IMR-90 (cell line): ENCODE data around the gene ADAMTS16. TPM values are rescaled to one million over a fixed set of nuclear protein-coding genes. Genes with fewer than 3 reads are reported as not detected.

Experiments used
- ATAC-seq: fragments of 200-7000 bp; cut with Tn5 transposase; 2 replicates; pipeline ENCODE4 v1.9.1; 2020; ENCODE audit warnings: low read depth, mild to moderate bottlenecking, moderate library complexity
- BruUV-seq: library from RNA; stranded (reverse); fragments of 400-500 nt; replicated peaks from 2 replicates; lab custom pipeline; 2021; lab: Mats Ljungman, UMichigan
- CTCF ChIA-PET: fragments of 300-600 bp; formaldehyde crosslinking; extraction: SDS; loops from one replicate; lab custom pipeline; 2021; ENCODE audit warnings: antibody characterized with exemption; lab: Yijun Ruan, JAX
- POLR2A ChIA-PET: fragments of 300-600 bp; sonication (Branson Sonifier 250); formaldehyde crosslinking; loops from one replicate; lab custom pipeline; 2022; ENCODE audit warnings: antibody characterized with exemption; ENCODE audit not compliant: unreplicated experiment; lab: Charles Lee
- DNase-seq: peaks from one replicate; pipeline ENCODE4 v3.0.0; 2013
- H2AFZ ChIP-seq: replicated peaks from 2 replicates; pipeline ENCODE3; 2013; ENCODE audit warnings: low read length, mild to moderate bottlenecking; ENCODE audit not compliant: poor library complexity
- H2AK5ac ChIP-seq: 2 replicates; pipeline ENCODE4 v1.6.1; 2013; ENCODE audit warnings: low read depth, low read length, inconsistent platforms
- H2AK9ac ChIP-seq: replicated peaks from 2 replicates; pipeline ENCODE3; 2013; ENCODE audit warnings: mild to moderate bottlenecking, low read depth, low read length, moderate library complexity; ENCODE audit not compliant: poor library complexity
- H2BK120ac ChIP-seq: 2 replicates; pipeline ENCODE4 v1.6.1; 2013; ENCODE audit warnings: low read depth, low read length, inconsistent platforms
- H2BK15ac ChIP-seq: 3 replicates; pipeline ENCODE4 v1.6.1; 2013; ENCODE audit warnings: low read depth, low read length, inconsistent platforms
- H2BK20ac ChIP-seq: 2 replicates; pipeline ENCODE4 v1.6.1; 2013; ENCODE audit warnings: low read depth, mild to moderate bottlenecking, inconsistent platforms, low read length, moderate library complexity
- H2BK5ac ChIP-seq: 2 replicates; pipeline ENCODE4 v1.6.1; 2013; ENCODE audit warnings: mild to moderate bottlenecking, low read depth, low read length, inconsistent platforms; ENCODE audit not compliant: poor library complexity, severe bottlenecking
- H3K14ac ChIP-seq: replicated peaks from 2 replicates; pipeline ENCODE4 v1.6.1; 2013; ENCODE audit warnings: low read depth, low read length, inconsistent platforms
- H3K18ac ChIP-seq: 2 replicates; pipeline ENCODE4 v1.6.1; 2013; ENCODE audit warnings: low read depth, low read length, control low read depth
- H3K23ac ChIP-seq: 2 replicates; pipeline ENCODE4 v1.6.1; 2013; ENCODE audit warnings: low read depth, low read length, inconsistent platforms
- H3K27ac ChIP-seq: 2 replicates; pipeline ENCODE4 v1.5.1; 2013; ENCODE audit warnings: mild to moderate bottlenecking, control low read depth, low read length; ENCODE audit not compliant: insufficient read depth
- H3K27me3 ChIP-seq: 2 replicates; pipeline ENCODE4 v1.6.1; 2013; ENCODE audit warnings: low read length; ENCODE audit not compliant: control insufficient read depth, insufficient read depth
- H3K36me3 ChIP-seq: 2 replicates; pipeline ENCODE4 v1.6.1; 2013; ENCODE audit warnings: low read length, mixed read lengths; ENCODE audit not compliant: control insufficient read depth, insufficient read depth
- H3K4ac ChIP-seq: 2 replicates; pipeline ENCODE4 v1.6.1; 2013; ENCODE audit warnings: low read depth, low read length, inconsistent platforms
- H3K4me1 ChIP-seq: 2 replicates; pipeline ENCODE4 v1.6.1; 2013; ENCODE audit warnings: low read length, mixed read lengths; ENCODE audit not compliant: control insufficient read depth, insufficient read depth
- H3K4me2 ChIP-seq: 2 replicates; pipeline ENCODE4 v1.6.1; 2013; ENCODE audit warnings: low read depth, mild to moderate bottlenecking, control low read depth, low read length, moderate library complexity
- H3K4me3 ChIP-seq: 2 replicates; pipeline ENCODE4 v1.5.1; 2013; ENCODE audit warnings: low read depth, mild to moderate bottlenecking, control low read depth, low read length, moderate library complexity; ENCODE audit not compliant: insufficient read depth
- H3K56ac ChIP-seq: 2 replicates; pipeline ENCODE4 v1.6.1; 2013; ENCODE audit warnings: low read length, inconsistent platforms; ENCODE audit not compliant: insufficient read depth; ENCODE audit errors: extremely low read depth
- H3K79me1 ChIP-seq, 2 experiments: 2 replicates each; pipeline ENCODE4 v1.6.1; 2013; ENCODE audit warnings: low read length in 2 of 2, inconsistent platforms in 1 of 2, low read depth in 1 of 2
- H3K9ac ChIP-seq: 2 replicates; pipeline ENCODE4 v1.6.1; 2013; ENCODE audit warnings: low read depth, low read length, control low read depth
- H3K9me1 ChIP-seq: 2 replicates; pipeline ENCODE4 v1.6.1; 2013; ENCODE audit warnings: low read length, inconsistent platforms; ENCODE audit not compliant: insufficient read depth
- H3K9me3 ChIP-seq: 2 replicates; pipeline ENCODE4 v1.6.1; 2013; ENCODE audit warnings: low read length; ENCODE audit not compliant: control insufficient read depth, insufficient read depth
- H4K20me1 ChIP-seq: 2 replicates; pipeline ENCODE4 v1.6.1; 2013; ENCODE audit warnings: low read length, inconsistent platforms; ENCODE audit not compliant: insufficient read depth
- H4K5ac ChIP-seq: 2 replicates; pipeline ENCODE4 v1.6.1; 2013; ENCODE audit warnings: mild to moderate bottlenecking, low read depth, low read length, control low read depth
- H4K8ac ChIP-seq, 2 experiments: 2 replicates each; pipeline ENCODE4 v1.6.1; 2013; ENCODE audit warnings: low read depth in 2 of 2, low read length in 2 of 2, control low read depth in 1 of 2, inconsistent platforms in 1 of 2
- H4K91ac ChIP-seq: 2 replicates; pipeline ENCODE4 v1.6.1; 2013; ENCODE audit warnings: low read depth, low read length, inconsistent platforms; ENCODE audit not compliant: insufficient read depth
- MAFK ChIP-seq: IDR thresholded peaks from 2 replicates; pipeline ENCODE4 v1.6.1; 2012; ENCODE audit warnings: low read depth, low read length, improper control_type of control experiment
- WGBS, 2 experiments: methylation state at CpG; one replicate each; pipeline versions ENCODE4 v1.1.5 to v1.1.7; 2013; ENCODE audit warnings: missing lambda C conversion rate in 2 of 2; ENCODE audit not compliant: insufficient read length in 1 of 2; ENCODE audit errors: extremely low coverage in 2 of 2; 5-methylcytosine and 5-hydroxymethylcytosine counted together
- dilution Hi-C: fragments of 300-500 bp; cut with HindIII; formaldehyde crosslinking; loops from one replicate; pipeline ENCODE4 v1.14.3; 2018; ENCODE audit warnings: low sequenced_read_pairs; ENCODE audit not compliant: unreplicated experiment
- in situ Hi-C: fragments of 300-500 bp; cut with MboI; formaldehyde crosslinking; loops from 3 replicates; pipeline ENCODE4 v1.14.3; 2019; ENCODE audit warnings: low sequenced_read_pairs, inconsistent platforms, mixed read lengths
- intact Hi-C: fragments of 100-400 bp; cut with micrococcal nuclease; formaldehyde crosslinking; loops from 2 replicates; pipeline ENCODE4 v1.10.0; 2022
- microRNA-seq, 2 experiments: library from miRNA; stranded (forward) in 1 of 2; unstranded in 1 of 2; fragments of 10-50 nt in 1 of 2; fragments of <30 nt in 1 of 2; gene quantifications in 1 of 2; microRNA quantifications in 1 of 2; one replicate each; pipeline versions ENCODE3 to v1.1.0; 2013 to 2020; ENCODE audit not compliant: insufficient read depth in 1 of 2, insufficient read length in 1 of 2, unreplicated experiment in 1 of 2
- polyA plus RNA-seq, 3 experiments: library from polyadenylated mRNA; depleted of rRNA; stranded (reverse); fragments of >200 nt; gene quantifications; 2 replicates each; pipeline ENCODE4 v1.2.3, GENCODE V29; 2012; ENCODE audit warnings: low replicate concordance in 1 of 3
- small RNA-seq, 5 experiments: library from RNA; depleted of rRNA; stranded (forward); fragments of <200 nt; gene quantifications; one replicate each; pipeline ENCODE3, GENCODE V24; 2012
- total RNA-seq: library from RNA; depleted of rRNA; stranded (reverse); fragments of >200 nt; gene quantifications from 2 replicates; pipeline ENCODE4 v1.2.3, GENCODE V29; 2012

ADAMTS16 gene
- total and polyA plus RNA-seq, 2 of the 4 experiments (the other 2 are of a cell fraction) = 0.09 to 0.18 TPM

- Histone ChIP-seq H3K27ac (no peak overlapping the region), H2AFZ (no peak overlapping the region), H3K9me1 (no peaks in the 10 kb centered on the region), H4K20me1 (no peaks in the 10 kb centered on the region), H3K79me1 (no peaks in the 10 kb centered on the region), H3K4ac (no peak overlapping the region), H4K8ac (no peak overlapping the region), H3K36me3 (no peaks in the 10 kb centered on the region), H3K9me3 (no peaks in the 10 kb centered on the region), H3K4me3 (no peak overlapping the region), H4K5ac (no peak overlapping the region), H2BK5ac (no peak overlapping the region), H2BK15ac (no peak overlapping the region), H2BK20ac (no peak overlapping the region), H3K18ac (no peak overlapping the region), H3K23ac (no peak overlapping the region), H2AK5ac (no peak overlapping the region), H3K9ac (no peak overlapping the region), H3K14ac (no peak overlapping the region), H3K27me3 (no peaks in the 10 kb centered on the region), H3K4me2 (no peak overlapping the region), H3K56ac (no peak overlapping the region), H3K4me1 (no peaks in the 10 kb centered on the region), H2BK120ac (no peak overlapping the region), H4K91ac (no peak overlapping the region), H2AK9ac (no peak overlapping the region)
- ATAC-seq (no peak), DNase-seq (no peak)
- 100% methylated on average over 1 of the region's 4 CpGs; no CpG with 5 or more reads in 1 of the 2 experiments for WGBS, 2 experiments
- CTCF ChIA-PET = no interaction called here
- POLR2A ChIA-PET = no interaction called here
- dilution Hi-C loops = no loop called here
- in situ Hi-C loops = no loop called here
- TF ChIP-seq MAFK = no peak
- intact Hi-C loops = no loop called here
- BruUV-seq = no TSS peak
Measured at GRCh38 chr5:5369051-5369605, 229.0 kb downstream of the ADAMTS16 start.

Small RNAs within 50 kb of the gene (microRNA-seq; reads per million reads assigned to microRNA genes)
- gene RN7SKP73 (ENCODE audit: insufficient read depth, insufficient read length) = not detected

Small RNAs within 50 kb of the gene (small RNA-seq; reads per million reads assigned to genes)
- gene RN7SKP73 = 0 to 0.61 (median 0) reads per million in 5 experiments
